ENCODE results near the gene ORM1.

Gene ORM1

GRCh38 chr9:114351932-114352331 is 29.0 kb downstream of the ORM1 start:
- Histone ChIP-seq H3K27ac (peak overlapping the region; percentile 27), H3K4me1 (ENCODE audit: control insufficient read depth in 1 of 2, insufficient read depth in 1 of 2, low read depth in 1 of 2, low read length in 1 of 2) (no peaks in the 10 kb centered on the region), H3K4me3 (ENCODE audit: low read depth in 1 of 2, low read length in 1 of 2) (no peak overlapping the region), H3K9me3 (peaks cover 7% of the 10 kb centered on the region), H3K36me3 (peaks cover 100% of the 10 kb centered on the region), H3K27me3 (no peaks in the 10 kb centered on the region)
- TF ChIP-seq, protein P1, sequence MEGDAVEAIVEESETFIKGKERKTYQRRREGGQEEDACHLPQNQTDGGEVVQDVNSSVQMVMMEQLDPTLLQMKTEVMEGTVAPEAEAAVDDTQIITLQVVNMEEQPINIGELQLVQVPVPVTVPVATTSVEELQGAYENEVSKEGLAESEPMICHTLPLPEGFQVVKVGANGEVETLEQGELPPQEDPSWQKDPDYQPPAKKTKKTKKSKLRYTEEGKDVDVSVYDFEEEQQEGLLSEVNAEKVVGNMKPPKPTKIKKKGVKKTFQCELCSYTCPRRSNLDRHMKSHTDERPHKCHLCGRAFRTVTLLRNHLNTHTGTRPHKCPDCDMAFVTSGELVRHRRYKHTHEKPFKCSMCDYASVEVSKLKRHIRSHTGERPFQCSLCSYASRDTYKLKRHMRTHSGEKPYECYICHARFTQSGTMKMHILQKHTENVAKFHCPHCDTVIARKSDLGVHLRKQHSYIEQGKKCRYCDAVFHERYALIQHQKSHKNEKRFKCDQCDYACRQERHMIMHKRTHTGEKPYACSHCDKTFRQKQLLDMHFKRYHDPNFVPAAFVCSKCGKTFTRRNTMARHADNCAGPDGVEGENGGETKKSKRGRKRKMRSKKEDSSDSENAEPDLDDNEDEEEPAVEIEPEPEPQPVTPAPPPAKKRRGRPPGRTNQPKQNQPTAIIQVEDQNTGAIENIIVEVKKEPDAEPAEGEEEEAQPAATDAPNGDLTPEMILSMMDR (IDR thresholded peaks at IDR 0.05): no peak

DNA sequence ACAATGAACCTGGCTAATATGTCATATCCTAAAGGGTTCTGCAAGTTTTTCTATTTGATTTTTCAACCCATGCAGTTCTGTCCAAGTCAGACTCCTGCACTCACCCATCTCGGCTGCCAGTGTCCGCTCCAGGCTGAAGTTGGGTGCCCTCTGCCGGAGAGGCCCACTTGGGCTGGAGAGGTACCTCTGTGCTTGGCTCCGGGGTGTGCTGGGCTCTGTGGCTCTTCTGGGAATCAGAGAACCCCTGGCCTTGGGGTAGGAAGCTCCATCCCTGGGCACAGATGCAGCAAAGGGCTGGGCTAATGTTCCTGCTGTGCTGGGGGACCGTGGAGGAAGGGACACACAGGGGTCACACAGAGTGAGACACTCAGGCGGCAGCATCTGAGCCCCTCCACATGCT is 32.9 kb downstream of the ORM1 start:
- peaks cover 100% of the 10 kb centered on the region for H3K36me3 ChIP-seq
- H3K4me3 ChIP-seq (ENCODE audit: low read depth in 1 of 2, low read length in 1 of 2): no peak overlapping the region
- H3K27ac ChIP-seq: peak overlapping the region; percentile 54
- H3K4me1 ChIP-seq (ENCODE audit: control insufficient read depth in 1 of 2, insufficient read depth in 1 of 2, low read depth in 1 of 2, low read length in 1 of 2): no peaks in the 10 kb centered on the region
- H3K9me3 ChIP-seq: peaks cover 13% of the 10 kb centered on the region
- TF ChIP-seq, protein P1 (IDR thresholded peaks at IDR 0.05): no peak
- no peaks in the 10 kb centered on the region for H3K27me3 ChIP-seq

- peak overlapping the region; percentile 54 for H3K27ac ChIP-seq
- TF ChIP-seq, protein P1 (IDR thresholded peaks at IDR 0.05): no peak
- H3K27me3 ChIP-seq: no peaks in the 10 kb centered on the region
- H3K36me3 ChIP-seq: peaks cover 100% of the 10 kb centered on the region
- H3K4me3 ChIP-seq (ENCODE audit: low read depth in 1 of 2, low read length in 1 of 2): no peak overlapping the region
- peaks cover 13% of the 10 kb centered on the region for H3K9me3 ChIP-seq
- no peaks in the 10 kb centered on the region for H3K4me1 ChIP-seq (ENCODE audit: control insufficient read depth in 1 of 2, insufficient read depth in 1 of 2, low read depth in 1 of 2, low read length in 1 of 2)
Observed at GRCh38 chr9:114356792-114357191, 33.9 kb downstream of the ORM1 start.

DNA sequence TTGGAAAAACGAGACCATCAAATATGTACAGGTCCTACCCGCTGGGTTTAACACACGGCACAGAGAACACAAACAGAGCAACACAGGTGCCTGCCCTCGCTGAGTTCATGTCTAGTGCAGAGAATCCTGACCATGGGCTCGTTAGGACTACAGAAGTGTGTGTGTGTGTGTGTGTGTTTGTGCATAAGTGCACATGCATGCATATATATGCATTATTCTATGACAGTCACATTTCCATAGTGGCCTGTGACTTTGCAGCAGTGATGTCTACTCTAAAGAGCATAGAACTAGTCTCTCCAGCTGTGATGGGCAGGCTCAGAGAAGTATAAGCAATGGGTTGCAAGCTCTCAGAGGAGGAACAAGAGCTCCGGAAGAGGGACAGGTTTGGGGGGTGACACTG is 34.5 kb downstream of the ORM1 start:
- peak overlapping the region; percentile 54 for H3K27ac ChIP-seq
- no peaks in the 10 kb centered on the region for H3K4me1 ChIP-seq (ENCODE audit: control insufficient read depth in 1 of 2, insufficient read depth in 1 of 2, low read depth in 1 of 2, low read length in 1 of 2)
- H3K4me3 ChIP-seq (ENCODE audit: low read depth in 1 of 2, low read length in 1 of 2): no peak overlapping the region
- TF ChIP-seq, protein P1 (IDR thresholded peaks at IDR 0.05): no peak
- H3K36me3 ChIP-seq: peaks cover 100% of the 10 kb centered on the region
- no peaks in the 10 kb centered on the region for H3K27me3 ChIP-seq
- peaks cover 13% of the 10 kb centered on the region for H3K9me3 ChIP-seq

DNA sequence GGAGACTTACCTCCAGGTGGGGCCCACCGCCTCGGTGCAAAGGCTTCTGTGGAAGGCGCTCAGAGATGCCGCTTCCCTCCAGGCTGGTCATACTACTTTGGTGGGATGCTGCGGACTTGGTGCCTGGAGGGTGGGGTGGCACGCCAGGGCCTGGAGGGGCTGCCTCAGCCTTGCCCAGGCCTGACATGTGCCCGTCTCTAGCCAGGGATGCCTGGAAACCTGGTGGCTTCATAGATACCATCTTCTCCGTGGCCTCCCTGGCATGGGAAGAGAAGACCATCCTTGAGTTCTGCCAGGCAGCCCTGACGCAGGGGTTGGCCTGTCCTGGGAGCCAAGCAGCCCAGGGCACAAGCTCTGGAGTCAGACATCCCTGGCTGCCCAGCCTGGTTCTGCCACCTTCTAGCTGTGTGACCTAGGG is 35.0 kb downstream of the ORM1 start:
- Histone ChIP-seq H3K27ac (peak overlapping the region; percentile 54), H3K27me3 (no peaks in the 10 kb centered on the region), H3K4me1 (ENCODE audit: control insufficient read depth in 1 of 2, insufficient read depth in 1 of 2, low read depth in 1 of 2, low read length in 1 of 2) (peaks cover under 1% of the 10 kb centered on the region in 2 experiments), H3K4me3 (ENCODE audit: low read depth in 1 of 2, low read length in 1 of 2) (no peak overlapping the region), H3K36me3 (peaks cover 100% of the 10 kb centered on the region), H3K9me3 (peaks cover 13% of the 10 kb centered on the region)
- TF ChIP-seq, protein P1 (IDR thresholded peaks at IDR 0.05): no peak

DNA sequence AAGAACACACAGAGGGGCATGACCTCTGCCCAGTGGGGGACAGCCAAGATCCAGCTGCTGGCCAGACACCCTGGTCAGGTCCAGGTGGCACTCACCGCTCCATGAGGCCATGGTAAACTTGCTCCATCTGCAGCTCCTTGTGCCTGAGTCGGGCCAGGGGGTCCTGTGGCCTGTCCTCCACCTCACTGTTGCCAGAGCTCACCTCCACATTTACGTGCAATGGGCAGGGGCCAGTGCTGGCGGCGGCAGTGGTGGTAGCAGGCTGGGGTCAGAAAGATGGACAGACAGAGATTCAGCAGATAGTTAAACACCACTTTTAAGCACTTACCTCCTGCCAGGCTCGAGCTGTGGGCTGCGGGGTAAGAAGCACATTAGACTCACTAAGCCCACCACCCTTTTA is 36.9 kb downstream of the ORM1 start:
- no peak overlapping the region for H3K4me3 ChIP-seq (ENCODE audit: low read depth in 1 of 2, low read length in 1 of 2)
- H3K9me3 ChIP-seq: peaks cover 13% of the 10 kb centered on the region
- TF ChIP-seq, protein P1 (IDR thresholded peaks at IDR 0.05): no peak
- peak overlapping the region; percentile 98 for H3K27ac ChIP-seq
- peaks cover 20% of the 10 kb centered on the region in 2 experiments for H3K4me1 ChIP-seq (ENCODE audit: control insufficient read depth in 1 of 2, insufficient read depth in 1 of 2, low read depth in 1 of 2, low read length in 1 of 2)
- H3K27me3 ChIP-seq: no peaks in the 10 kb centered on the region
- peaks cover 100% of the 10 kb centered on the region for H3K36me3 ChIP-seq

Measured in neutrophil (primary cell).